Sigmoid colon (tissue), 7 donors: ENCODE data around the gene ABLIM2. TPM values are rescaled to one million over a fixed set of nuclear protein-coding genes. Genes with fewer than 3 reads are reported as not detected.

ENCODE experiments used
- DNase-seq: peaks from one replicate; pipeline ENCODE4 v3.0.0-alpha.2; 2019
- H3K27ac ChIP-seq, 4 donors: fragments of 200-600 bp; sonication (generic); one replicate each; pipeline ENCODE4 v1.5.1; 2016 to 2019; ENCODE audit warnings: mild to moderate bottlenecking in 1 of 4
- H3K27me3 ChIP-seq, 3 donors: fragments of 200-600 bp; sonication (generic); one replicate each; pipeline ENCODE4 v1.5.1; 2019; ENCODE audit warnings: mild to moderate bottlenecking in 1 of 3
- H3K36me3 ChIP-seq, 4 donors: fragments of 200-600 bp; sonication (generic); one replicate each; pipeline ENCODE4 v1.5.1; 2016 to 2019
- H3K4me1 ChIP-seq, 4 donors: fragments of 200-600 bp; sonication (generic); one replicate each; pipeline ENCODE4 v1.5.1; 2017 to 2019
- H3K4me3 ChIP-seq, 4 donors: fragments of 200-600 bp; sonication (generic); one replicate each; pipeline ENCODE4 v1.5.1; 2017 to 2019; ENCODE audit warnings: mild to moderate bottlenecking in 2 of 4, moderate library complexity in 1 of 4
- H3K9me3 ChIP-seq, 4 donors: fragments of 200-600 bp in 3 of 4; sonication (generic) in 3 of 4; one replicate each; pipeline versions ENCODE4 v1.5.1 to v1.6.1; 2013 to 2019
- EP300 ChIP-seq, 4 donors: sonication (generic); formaldehyde crosslinking; IDR thresholded peaks; one replicate each; pipeline ENCODE4 v1.6.1; 2017; ENCODE audit warnings: antibody characterized with exemption in 4 of 4
- POLR2A ChIP-seq, 2 donors: fragments of 450-650 bp; IDR thresholded peaks; one replicate each; pipeline ENCODE4 v1.6.1; 2016; ENCODE audit warnings: antibody characterized with exemption in 2 of 2, mild to moderate bottlenecking in 2 of 2, moderate library complexity in 2 of 2
- POLR2AphosphoS5 ChIP-seq, 4 donors: sonication (generic); formaldehyde crosslinking; IDR thresholded peaks; one replicate each; pipeline ENCODE4 v1.6.1; 2017; ENCODE audit warnings: antibody characterized with exemption in 4 of 4
- WGBS, 2 donors: extraction: QIAGEN DNeasy Blood & Tissue Kit; methylation state at CpG; one replicate each; pipeline ENCODE4 v1.1.7; 2013; 5-methylcytosine and 5-hydroxymethylcytosine counted together
- intact Hi-C: fragments of 100-400 bp; cut with DNase I; formaldehyde crosslinking; loops from one replicate; pipeline ENCODE4 v1.15.1; 2023
- polyA plus RNA-seq, 3 donors: library from polyadenylated mRNA; stranded (reverse); fragments of 200-250 nt; gene quantifications; one replicate each; pipeline ENCODE4 v1.2.3, GENCODE V29; 2013
- total RNA-seq, 4 donors: library from RNA; depleted of rRNA; stranded (reverse); fragments of >200 nt; gene quantifications; one replicate each; pipeline ENCODE4 v1.1.0, GENCODE V29; 2016
- TF ChIP-seq, protein P1 (sequence below), 4 experiments: fragments of 450-650 bp in 3 of 4; fragments of 200-600 bp in 1 of 4; IDR thresholded peaks; one replicate each; pipeline ENCODE4 v1.5.1; 2016 to 2019; ENCODE audit warnings: antibody characterized with exemption in 4 of 4, mild to moderate bottlenecking in 3 of 4, moderate library complexity in 2 of 4
- donor health status: healthy with polysubstance abuse.
- donor health status: Bipolar disorder and iron deficiency.
- donor health status: healthy.

Gene ABLIM2
- total and polyA plus RNA-seq, 7 donors: 3.1 to 15.0 (median 7.4) TPM

DNA sequence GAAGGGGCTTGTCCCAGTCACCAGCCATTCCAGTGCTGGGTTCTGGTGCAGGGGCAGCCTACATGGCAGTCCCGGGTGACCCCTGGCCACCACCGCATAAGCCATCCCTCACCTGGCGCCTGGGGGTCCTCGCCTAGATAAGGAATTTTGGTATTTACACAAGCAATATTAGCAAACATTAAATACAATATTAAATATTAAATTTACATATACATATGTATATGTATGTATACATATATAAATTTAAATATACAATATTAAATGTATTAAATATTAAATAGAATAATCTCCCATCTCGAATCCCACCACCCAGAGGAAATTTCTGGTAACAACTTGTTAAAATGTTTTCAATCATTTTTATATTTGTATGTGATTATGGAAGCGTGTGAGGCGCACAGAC, 114.4 kb downstream of the ABLIM2 start:
- Histone ChIP-seq H3K27ac (no peak overlapping the region), H3K9me3 (no peaks in the 10 kb centered on the region), H3K36me3 (no peaks in the 10 kb centered on the region), H3K4me1 (no peaks in the 10 kb centered on the region), H3K27me3 (no peaks in the 10 kb centered on the region), H3K4me3 (no peak overlapping the region)
- no peak for TF ChIP-seq POLR2AphosphoS5 (IDR thresholded peaks at IDR 0.05)
- TF ChIP-seq EP300 (IDR thresholded peaks at IDR 0.05): no peak
- TF ChIP-seq, protein P1, sequence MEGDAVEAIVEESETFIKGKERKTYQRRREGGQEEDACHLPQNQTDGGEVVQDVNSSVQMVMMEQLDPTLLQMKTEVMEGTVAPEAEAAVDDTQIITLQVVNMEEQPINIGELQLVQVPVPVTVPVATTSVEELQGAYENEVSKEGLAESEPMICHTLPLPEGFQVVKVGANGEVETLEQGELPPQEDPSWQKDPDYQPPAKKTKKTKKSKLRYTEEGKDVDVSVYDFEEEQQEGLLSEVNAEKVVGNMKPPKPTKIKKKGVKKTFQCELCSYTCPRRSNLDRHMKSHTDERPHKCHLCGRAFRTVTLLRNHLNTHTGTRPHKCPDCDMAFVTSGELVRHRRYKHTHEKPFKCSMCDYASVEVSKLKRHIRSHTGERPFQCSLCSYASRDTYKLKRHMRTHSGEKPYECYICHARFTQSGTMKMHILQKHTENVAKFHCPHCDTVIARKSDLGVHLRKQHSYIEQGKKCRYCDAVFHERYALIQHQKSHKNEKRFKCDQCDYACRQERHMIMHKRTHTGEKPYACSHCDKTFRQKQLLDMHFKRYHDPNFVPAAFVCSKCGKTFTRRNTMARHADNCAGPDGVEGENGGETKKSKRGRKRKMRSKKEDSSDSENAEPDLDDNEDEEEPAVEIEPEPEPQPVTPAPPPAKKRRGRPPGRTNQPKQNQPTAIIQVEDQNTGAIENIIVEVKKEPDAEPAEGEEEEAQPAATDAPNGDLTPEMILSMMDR (IDR thresholded peaks at IDR 0.05): no peak
- no peak for TF ChIP-seq POLR2A (IDR thresholded peaks at IDR 0.05)
- intact Hi-C loops: no loop called here
- DNase-seq: no peak
- 58 to 76% methylated on average over 7 of the region's 7 CpGs for WGBS, 2 donors

DNA sequence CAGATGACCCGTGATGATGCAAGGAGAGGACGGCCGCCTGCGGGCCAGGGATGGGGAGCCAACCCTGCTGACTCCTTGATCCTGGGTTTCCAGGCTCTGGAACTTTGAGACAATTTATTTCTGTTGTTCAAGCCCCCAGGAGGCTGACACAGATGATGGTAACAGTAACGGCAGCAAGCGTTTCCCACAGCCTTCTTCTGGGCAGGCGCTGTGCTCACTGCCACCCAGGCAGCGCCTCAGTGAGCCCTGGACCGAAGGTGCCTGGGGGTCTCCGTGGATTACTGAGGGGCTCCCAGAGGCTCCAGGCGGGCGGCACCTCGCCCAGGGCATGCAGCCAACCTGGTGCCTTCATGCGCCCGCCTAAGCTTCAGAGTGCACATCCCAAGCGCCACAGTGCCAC, 115.0 kb downstream of the ABLIM2 start:
- intact Hi-C loops: no loop called here
- Histone ChIP-seq H3K4me3 (no peak overlapping the region), H3K4me1 (no peaks in the 10 kb centered on the region), H3K27me3 (no peaks in the 10 kb centered on the region), H3K36me3 (no peaks in the 10 kb centered on the region), H3K9me3 (no peaks in the 10 kb centered on the region), H3K27ac (no peak overlapping the region)
- TF ChIP-seq POLR2AphosphoS5 (IDR thresholded peaks at IDR 0.05): no peak
- TF ChIP-seq EP300 (IDR thresholded peaks at IDR 0.05): no peak
- no peak for TF ChIP-seq POLR2A (IDR thresholded peaks at IDR 0.05)
- TF ChIP-seq, protein P1 (IDR thresholded peaks at IDR 0.05): no peak
- whole genome bisulfite sequencing, 2 donors: 92 to 94% methylated on average over 16 of the region's 16 CpGs
- DNase-seq: no peak

GRCh38 chr4:8041868-8042267, 116.7 kb downstream of the ABLIM2 start:
- no peaks in the 10 kb centered on the region for H3K36me3 ChIP-seq
- 71 to 93% methylated on average over 11 of the region's 11 CpGs for WGBS, 2 donors
- H3K9me3 ChIP-seq: no peaks in the 10 kb centered on the region
- H3K27ac ChIP-seq: no peak overlapping the region
- DNase-seq: no peak
- no peaks in the 10 kb centered on the region for H3K27me3 ChIP-seq
- TF ChIP-seq POLR2AphosphoS5 (IDR thresholded peaks at IDR 0.05) (no peak), POLR2A (IDR thresholded peaks at IDR 0.05) (no peak), EP300 (IDR thresholded peaks at IDR 0.05) (no peak)
- TF ChIP-seq, protein P1 (IDR thresholded peaks at IDR 0.05): no peak
- H3K4me3 ChIP-seq: no peak overlapping the region
- intact Hi-C loops: no loop called here
- H3K4me1 ChIP-seq: no peaks in the 10 kb centered on the region

- Histone ChIP-seq H3K27ac (no peak overlapping the region), H3K9me3 (no peaks in the 10 kb centered on the region), H3K4me1 (no peaks in the 10 kb centered on the region), H3K27me3 (no peaks in the 10 kb centered on the region), H3K4me3 (no peak overlapping the region), H3K36me3 (no peaks in the 10 kb centered on the region)
- no peak for DNase-seq
- TF ChIP-seq, protein P1 (IDR thresholded peaks at IDR 0.05): no peak
- no peak for TF ChIP-seq EP300 (IDR thresholded peaks at IDR 0.05)
- TF ChIP-seq POLR2AphosphoS5 (IDR thresholded peaks at IDR 0.05): no peak
- TF ChIP-seq POLR2A (IDR thresholded peaks at IDR 0.05): no peak
- WGBS, 2 donors: 83 to 95% methylated on average over 7 of the region's 7 CpGs
- intact Hi-C loops: no loop called here
Observed at GRCh38 chr4:8041172-8041571, 117.4 kb downstream of the ABLIM2 start.

- no peak for DNase-seq
- TF ChIP-seq EP300 (IDR thresholded peaks at IDR 0.05): no peak
- no peak for TF ChIP-seq POLR2A (IDR thresholded peaks at IDR 0.05)
- TF ChIP-seq, protein P1 (IDR thresholded peaks at IDR 0.05): no peak
- TF ChIP-seq POLR2AphosphoS5 (IDR thresholded peaks at IDR 0.05): no peak
- Histone ChIP-seq H3K4me3 (no peak overlapping the region), H3K9me3 (no peaks in the 10 kb centered on the region), H3K27ac (no peak overlapping the region), H3K36me3 (no peaks in the 10 kb centered on the region), H3K27me3 (no peaks in the 10 kb centered on the region), H3K4me1 (no peaks in the 10 kb centered on the region)
- 83 to 91% methylated on average over 7 of the region's 7 CpGs for WGBS, 2 donors
- intact Hi-C loops: no loop called here
Observed at GRCh38 chr4:8040607-8041006, 118.0 kb downstream of the ABLIM2 start.
